BLaER1 treated with 17β-estradiol and CSF1 and Interleukin-3, amounts not matched to agents 10 nM and 100 nM (cell line): ENCODE measurements around the gene TECPR1.

ENCODE experiments used
- H3K27ac ChIP-seq, 11 experiments: shearing (Covaris generic); formaldehyde crosslinking; 2 replicates each; pipeline ENCODE4 v1.8.1; 2022
- H3K27me3 ChIP-seq, 11 experiments: shearing (Covaris generic); formaldehyde crosslinking; 2 replicates each; pipeline ENCODE4 v1.8.1; 2022
- H3K36me3 ChIP-seq, 11 experiments: shearing (Covaris generic); formaldehyde crosslinking; 2 replicates each; pipeline ENCODE4 v1.8.1; 2022
- H3K4me1 ChIP-seq, 10 experiments: shearing (Covaris generic); formaldehyde crosslinking; 2 replicates each; pipeline ENCODE4 v1.8.1; 2022
- H3K4me2 ChIP-seq, 11 experiments: shearing (Covaris generic); formaldehyde crosslinking; 2 replicates each; pipeline ENCODE4 v1.8.1; 2022
- H3K4me3 ChIP-seq, 10 experiments: shearing (Covaris generic); formaldehyde crosslinking; 2 replicates each; pipeline ENCODE4 v1.8.1; 2022
- H3K9ac ChIP-seq, 11 experiments: shearing (Covaris generic); formaldehyde crosslinking; 2 replicates each; pipeline ENCODE4 v1.8.1; 2022
- H3K9me3 ChIP-seq, 11 experiments: shearing (Covaris generic); formaldehyde crosslinking; replicated peaks in 1 of 11; 2 replicates each; pipeline ENCODE4 v1.8.1; 2022
- H4K20me1 ChIP-seq, 11 experiments: shearing (Covaris generic); formaldehyde crosslinking; 2 replicates each; pipeline ENCODE4 v1.8.1; 2022
- Cebpa-rat ChIP-seq, 11 experiments: shearing (Covaris generic); IDR thresholded peaks; 2 replicates each; pipeline ENCODE4 v1.8.1; 2022

The TECPR1 gene

GRCh38 chr7:98294326-98294725 lies 42.3 kb upstream of the TECPR1 start:
- H3K27ac ChIP-seq: peak overlapping the region in 9 of 11 experiments; percentile 23 to 47 (median 41); a peak in 18 of 22 replicates
- H3K4me3 ChIP-seq: 0 out of 20 replicates have a peak overlapping the region, but pooled peaks of 1 of the 10 experiments have one; percentile 2
- no peaks in the 10 kb centered on the region for H3K27me3 ChIP-seq
- peaks cover 60 to 100% (median 81%) of the 10 kb centered on the region in 11 experiments for H4K20me1 ChIP-seq
- H3K4me2 ChIP-seq: peak overlapping the region; percentile 67 to 86 (median 76)
- TF ChIP-seq Cebpa-rat (IDR thresholded peaks at IDR 0.05): no peak
- peaks cover 33 to 72% (median 43%) of the 10 kb centered on the region in 11 experiments for H3K36me3 ChIP-seq
- peak overlapping the region; percentile 10 to 64 (median 48); a peak in 20 of 22 replicates for H3K9ac ChIP-seq
- H3K9me3 ChIP-seq: no peaks in the 10 kb centered on the region
- H3K4me1 ChIP-seq: peaks cover 39 to 66% (median 55%) of the 10 kb centered on the region in 10 experiments

GRCh38 chr7:98293746-98294145 lies 41.7 kb upstream of the TECPR1 start:
- no peak overlapping the region for H3K4me3 ChIP-seq
- H3K27ac ChIP-seq: peak overlapping the region in 8 of 11 experiments; percentile 23 to 47 (median 40); a peak in 10 of 22 replicates
- H3K4me2 ChIP-seq: peak overlapping the region; percentile 67 to 86 (median 76)
- peak overlapping the region; percentile 10 to 64 (median 48); a peak in 16 of 22 replicates for H3K9ac ChIP-seq
- H4K20me1 ChIP-seq: peaks cover 66 to 100% (median 87%) of the 10 kb centered on the region in 11 experiments
- no peaks in the 10 kb centered on the region for H3K27me3 ChIP-seq
- H3K36me3 ChIP-seq: peaks cover 33 to 78% (median 48%) of the 10 kb centered on the region in 11 experiments
- H3K9me3 ChIP-seq: no peaks in the 10 kb centered on the region
- no peak for TF ChIP-seq Cebpa-rat (IDR thresholded peaks at IDR 0.05)
- H3K4me1 ChIP-seq: peaks cover 45 to 72% (median 61%) of the 10 kb centered on the region in 10 experiments

GRCh38 chr7:98293265-98293664 lies 41.2 kb upstream of the TECPR1 start:
- Histone ChIP-seq H3K4me1 (peaks cover 50 to 76% (median 66%) of the 10 kb centered on the region in 10 experiments), H3K9me3 (no peaks in the 10 kb centered on the region), H3K4me2 (peak overlapping the region; percentile 67 to 86 (median 76)), H4K20me1 (peaks cover 71 to 100% (median 91%) of the 10 kb centered on the region in 11 experiments), H3K9ac (peak overlapping the region in 8 of 11 experiments; percentile 10 to 64 (median 48); a peak in 8 of 22 replicates), H3K36me3 (peaks cover 35 to 83% (median 53%) of the 10 kb centered on the region in 11 experiments), H3K27ac (no peak overlapping the region), H3K4me3 (no peak overlapping the region), H3K27me3 (no peaks in the 10 kb centered on the region)
- no peak for TF ChIP-seq Cebpa-rat (IDR thresholded peaks at IDR 0.05)

GRCh38 chr7:98291717-98292116 lies 39.7 kb upstream of the TECPR1 start:
- Histone ChIP-seq H3K4me3 (no peak overlapping the region), H3K9ac (0 out of 22 replicates have a peak overlapping the region, but pooled peaks of 1 of the 11 experiments have one; percentile 8), H4K20me1 (peaks cover 86 to 100% (median 98%) of the 10 kb centered on the region in 11 experiments), H3K9me3 (no peaks in the 10 kb centered on the region), H3K4me2 (peak overlapping the region in 3 of 11 experiments; percentile 63 to 67 (median 67); a peak in 6 of 22 replicates), H3K4me1 (peaks cover 65 to 92% (median 73%) of the 10 kb centered on the region in 10 experiments), H3K36me3 (peaks cover 40 to 88% (median 68%) of the 10 kb centered on the region in 11 experiments), H3K27me3 (no peaks in the 10 kb centered on the region), H3K27ac (no peak overlapping the region)
- no peak for TF ChIP-seq Cebpa-rat (IDR thresholded peaks at IDR 0.05)

GRCh38 chr7:98289333-98289875 lies 37.4 kb upstream of the TECPR1 start:
- Histone ChIP-seq H3K4me3 (peak overlapping the region in 3 of 10 experiments; percentile 42 to 96 (median 84); a peak in 4 of 20 replicates), H3K9me3 (no peaks in the 10 kb centered on the region), H3K36me3 (peaks cover 43 to 95% (median 88%) of the 10 kb centered on the region in 11 experiments), H3K27me3 (no peaks in the 10 kb centered on the region), H3K4me1 (peaks cover 68 to 98% (median 78%) of the 10 kb centered on the region in 10 experiments), H4K20me1 (peaks cover 94 to 100% (median 100%) of the 10 kb centered on the region in 11 experiments), H3K9ac (peak overlapping the region in 9 of 11 experiments; percentile 9 to 99 (median 42); a peak in 12 of 22 replicates), H3K27ac (peak overlapping the region in 7 of 11 experiments; percentile 20 to 50 (median 40); a peak in 11 of 22 replicates), H3K4me2 (peak overlapping the region; percentile 73 to 100 (median 99))
- no peak for TF ChIP-seq Cebpa-rat (IDR thresholded peaks at IDR 0.05)

- TF ChIP-seq Cebpa-rat (IDR thresholded peaks at IDR 0.05): no peak
- Histone ChIP-seq H3K27me3 (no peaks in the 10 kb centered on the region), H4K20me1 (peaks cover 95 to 100% (median 99%) of the 10 kb centered on the region in 11 experiments), H3K4me3 (peak overlapping the region in 4 of 10 experiments; percentile 84 to 97 (median 96); a peak in 8 of 20 replicates), H3K4me1 (peaks cover 68 to 95% (median 78%) of the 10 kb centered on the region in 10 experiments), H3K4me2 (peak overlapping the region; percentile 95 to 100 (median 99)), H3K36me3 (peaks cover 40 to 95% (median 90%) of the 10 kb centered on the region in 11 experiments), H3K9ac (peak overlapping the region in 10 of 11 experiments; percentile 15 to 99 (median 96); a peak in 20 of 22 replicates), H3K9me3 (no peaks in the 10 kb centered on the region), H3K27ac (peak overlapping the region in 9 of 11 experiments; percentile 23 to 98 (median 94); a peak in 17 of 22 replicates)
Observed at GRCh38 chr7:98288064-98288823, 36.2 kb upstream of the TECPR1 start.

GRCh38 chr7:98287486-98287959 lies 35.5 kb upstream of the TECPR1 start:
- H3K4me1 ChIP-seq: peaks cover 74 to 89% (median 78%) of the 10 kb centered on the region in 10 experiments
- no peaks in the 10 kb centered on the region for H3K27me3 ChIP-seq
- peaks cover 90 to 100% (median 92%) of the 10 kb centered on the region in 11 experiments for H4K20me1 ChIP-seq
- H3K4me3 ChIP-seq: peak overlapping the region in 4 of 10 experiments; percentile 84 to 97 (median 96); a peak in 9 of 20 replicates
- TF ChIP-seq Cebpa-rat (IDR thresholded peaks at IDR 0.05): no peak
- H3K9ac ChIP-seq: peak overlapping the region; percentile 11 to 99 (median 96); a peak in 19 of 22 replicates
- H3K9me3 ChIP-seq: no peaks in the 10 kb centered on the region
- H3K36me3 ChIP-seq: peaks cover 33 to 93% (median 86%) of the 10 kb centered on the region in 11 experiments
- H3K27ac ChIP-seq: peak overlapping the region in 8 of 11 experiments; percentile 23 to 98 (median 95); a peak in 15 of 22 replicates
- peak overlapping the region; percentile 95 to 100 (median 99) for H3K4me2 ChIP-seq
